HepG2 (cell line): ENCODE measurements around the gene SEMA4B. TPM values are rescaled to one million over a fixed set of nuclear protein-coding genes. Genes with fewer than 3 reads are reported as not detected.

Experiments
- GATA4 ChIP-seq: sonication (generic); IDR thresholded peaks from 2 replicates; pipeline ENCODE4 v1.6.1; 2016; ENCODE audit warnings: antibody characterized with exemption, low read depth, borderline replicate concordance
- HNRNPL ChIP-seq: fragments of 200-400 bp; formaldehyde crosslinking; IDR thresholded peaks from 2 replicates; pipeline ENCODE4 v1.6.1; 2017; ENCODE audit warnings: mild to moderate bottlenecking, low read depth, low read length
- HNRNPLL ChIP-seq: fragments of 200-400 bp; formaldehyde crosslinking; IDR thresholded peaks from 2 replicates; pipeline ENCODE4 v1.6.1; 2017; ENCODE audit warnings: mild to moderate bottlenecking, low read depth, low read length; ENCODE audit not compliant: poor library complexity, severe bottlenecking
- MTF2 ChIP-seq: sonication (generic); formaldehyde crosslinking; IDR thresholded peaks from 2 replicates; pipeline ENCODE4 v1.5.0; 2020; ENCODE audit warnings: missing genetic modification reagents, borderline replicate concordance
- NCOA5 ChIP-seq: sonication (generic); formaldehyde crosslinking; IDR thresholded peaks from 2 replicates; pipeline ENCODE4 v1.4.0; 2020; ENCODE audit warnings: missing genetic modification reagents
- NCOR1 ChIP-seq: fragments of 200-600 bp; sonication (generic); IDR thresholded peaks from 2 replicates; pipeline ENCODE4 v1.7.0; 2017; ENCODE audit warnings: antibody characterized with exemption, low read length, borderline replicate concordance
- NR2F6 ChIP-seq, 2 experiments: IDR thresholded peaks; 2 replicates each; pipeline ENCODE4 v1.6.1; 2016; ENCODE audit warnings: antibody characterized with exemption in 1 of 2, mild to moderate bottlenecking in 1 of 2
- SALL1 ChIP-seq: sonication (generic); formaldehyde crosslinking; IDR thresholded peaks from 2 replicates; pipeline ENCODE4 v1.8.0; 2022; ENCODE audit warnings: mild to moderate bottlenecking, missing genetic modification reagents
- SNAPC2 ChIP-seq: sonication (generic); formaldehyde crosslinking; IDR thresholded peaks from 2 replicates; pipeline ENCODE4 v1.8.1; 2022; ENCODE audit warnings: mild to moderate bottlenecking, missing genetic modification reagents
- SYNCRIP ChIP-seq: fragments of 200-400 bp; formaldehyde crosslinking; IDR thresholded peaks from 2 replicates; pipeline ENCODE4 v1.6.1; 2018; ENCODE audit warnings: mild to moderate bottlenecking, low read depth, low read length; ENCODE audit not compliant: insufficient read depth
- TRIM24 ChIP-seq: sonication (generic); formaldehyde crosslinking; IDR thresholded peaks from 2 replicates; pipeline ENCODE4 v1.8.0; 2022; ENCODE audit warnings: mild to moderate bottlenecking, missing genetic modification reagents
- U2AF1 ChIP-seq: fragments of 200-400 bp; formaldehyde crosslinking; optimal IDR thresholded peaks from 2 replicates; pipeline ENCODE3; 2017; ENCODE audit warnings: mild to moderate bottlenecking, low read depth, low read length
- ZBTB37 ChIP-seq: sonication (generic); formaldehyde crosslinking; IDR thresholded peaks from 2 replicates; pipeline ENCODE4 v1.4.0; 2020; ENCODE audit warnings: mild to moderate bottlenecking, missing genetic modification reagents
- ZBTB44 ChIP-seq: sonication (generic); formaldehyde crosslinking; IDR thresholded peaks from 2 replicates; pipeline ENCODE4 v1.4.0; 2020; ENCODE audit warnings: missing genetic modification reagents
- ZBTB46 ChIP-seq: sonication (generic); formaldehyde crosslinking; IDR thresholded peaks from 2 replicates; pipeline ENCODE4 v1.4.0; 2020; ENCODE audit warnings: mild to moderate bottlenecking, missing genetic modification reagents, borderline replicate concordance
- ZBTB7A ChIP-seq: sonication (generic); formaldehyde crosslinking; IDR thresholded peaks from 2 replicates; pipeline ENCODE4 v1.8.0; 2022; ENCODE audit warnings: mild to moderate bottlenecking, missing genetic modification reagents
- ZFP36L1 ChIP-seq: sonication (generic); formaldehyde crosslinking; IDR thresholded peaks from 2 replicates; pipeline ENCODE4 v1.8.0; 2022; ENCODE audit warnings: mild to moderate bottlenecking, missing genetic modification reagents, moderate library complexity
- ZNF143 ChIP-seq: sonication (generic); formaldehyde crosslinking; IDR thresholded peaks from 2 replicates; pipeline ENCODE4 v1.4.0; 2020; ENCODE audit warnings: missing genetic modification reagents
- ZNF672 ChIP-seq: sonication (generic); formaldehyde crosslinking; IDR thresholded peaks from 2 replicates; pipeline ENCODE4 v1.8.1; 2022; ENCODE audit warnings: missing genetic modification reagents
- ZSCAN30 ChIP-seq: sonication (generic); formaldehyde crosslinking; IDR thresholded peaks from 2 replicates; pipeline ENCODE4 v1.5.0; 2020; ENCODE audit warnings: mild to moderate bottlenecking, missing genetic modification reagents
- polyA plus RNA-seq, 8 experiments: library from polyadenylated mRNA; depleted of rRNA in 3 of 8; stranded (reverse) in 7 of 8; unstranded in 1 of 8; fragments of >200 nt; fragmentation: Illumina TruSeq in 4 of 8; extraction: Trizol in 4 of 8; gene quantifications; 2 replicates each; pipeline versions ENCODE4 v1.2.1 to v1.2.3, GENCODE V29; 2011 to 2016; ENCODE audit warnings: low read depth in 4 of 8, missing spikeins in 1 of 8, mixed read lengths in 1 of 8; ENCODE audit not compliant: insufficient read depth in 1 of 8
- total RNA-seq, 5 experiments: library from RNA; depleted of rRNA; stranded (reverse); fragments of >200 nt; fragmentation: Illumina TruSeq; extraction: Trizol; gene quantifications; 2 replicates each; pipeline ENCODE4 v1.2.3, GENCODE V29; 2016; ENCODE audit warnings: low read depth in 1 of 5
- TF ChIP-seq, protein P1 (sequence below): IDR thresholded peaks from 2 replicates; pipeline ENCODE4 v1.6.1; 2016

The SEMA4B gene
- total and polyA plus RNA-seq, 2 of the 13 experiments (the other 11 are each of a cell fraction or from before 2014, with no cell fraction given), result 2.1 to 17.0 TPM

DNA sequence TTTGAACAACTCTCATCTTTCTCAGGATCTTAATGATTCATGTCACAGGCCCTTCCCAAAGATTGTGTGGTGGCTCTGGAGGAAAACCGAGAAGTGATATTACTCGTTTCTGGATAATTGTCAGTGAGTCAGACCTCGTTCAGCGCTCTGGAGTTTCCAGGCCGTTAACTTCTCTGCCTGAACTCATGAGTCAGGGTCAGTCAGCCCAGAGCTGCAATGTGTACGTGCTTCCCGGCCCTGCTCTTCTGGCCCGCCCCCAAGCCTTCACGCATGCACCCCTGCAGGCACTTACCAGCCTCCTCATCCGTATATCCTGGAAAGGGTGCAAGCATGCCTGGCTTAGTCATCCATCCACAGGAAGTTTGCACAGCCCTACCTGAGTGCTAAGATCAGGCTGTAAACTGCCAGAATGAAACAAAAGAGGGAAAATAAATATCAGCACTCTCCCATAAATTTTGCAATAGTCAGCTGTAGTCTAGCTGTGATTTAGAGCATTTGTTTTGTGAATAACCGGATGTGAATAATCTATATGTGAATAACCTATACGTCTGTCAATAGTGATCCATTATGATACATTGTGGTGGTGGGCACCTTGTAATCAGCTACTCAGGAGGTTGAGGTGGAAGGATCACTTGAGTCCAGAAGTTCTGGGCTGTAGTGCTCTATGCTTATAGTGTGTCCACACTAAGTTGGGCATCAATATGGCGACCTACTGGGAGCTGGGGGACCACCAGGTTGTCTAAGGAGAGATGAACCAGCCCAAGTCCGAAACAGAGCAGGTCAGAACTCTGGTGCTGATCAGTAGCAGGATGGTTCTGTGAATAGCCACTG lies 35.3 kb upstream of the SEMA4B start (continued):
- no peak for TF ChIP-seq ZBTB37 (CRISPR knock-in tag)
- no peak for TF ChIP-seq ZSCAN30 (CRISPR knock-in tag)
- TF ChIP-seq, protein P1, sequence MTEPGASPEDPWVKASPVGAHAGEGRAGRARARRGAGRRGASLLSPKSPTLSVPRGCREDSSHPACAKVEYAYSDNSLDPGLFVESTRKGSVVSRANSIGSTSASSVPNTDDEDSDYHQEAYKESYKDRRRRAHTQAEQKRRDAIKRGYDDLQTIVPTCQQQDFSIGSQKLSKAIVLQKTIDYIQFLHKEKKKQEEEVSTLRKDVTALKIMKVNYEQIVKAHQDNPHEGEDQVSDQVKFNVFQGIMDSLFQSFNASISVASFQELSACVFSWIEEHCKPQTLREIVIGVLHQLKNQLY, result peak; percentile 81
- TF ChIP-seq NCOA5, result no peak
- no peak for TF ChIP-seq ZBTB44
- no peak for TF ChIP-seq ZBTB7A (CRISPR knock-in tag)
- TF ChIP-seq TRIM24 (CRISPR knock-in tag), result no peak
- TF ChIP-seq NR2F6 (IDR thresholded peaks at IDR 0.05), result peak; percentile 58
- peak; percentile 82 for TF ChIP-seq NR2F6 (CRISPR knock-in tag; IDR thresholded peaks at IDR 0.05)
- no peak for TF ChIP-seq HNRNPL
- no peak for TF ChIP-seq SYNCRIP
- no peak; the same call in 1 of the 2 replicates for TF ChIP-seq ZNF143 (CRISPR knock-in tag)
- TF ChIP-seq ZNF672 (CRISPR knock-in tag), result no peak
- TF ChIP-seq ZBTB46 (CRISPR knock-in tag), result no peak
- TF ChIP-seq ZFP36L1 (CRISPR knock-in tag), result peak; percentile 51; the same call in 1 of the 2 replicates
- no peak for TF ChIP-seq MTF2
- no peak for TF ChIP-seq U2AF1
- peak; percentile 68; the same call in 1 of the 2 replicates for TF ChIP-seq GATA4
- no peak for TF ChIP-seq HNRNPLL
- TF ChIP-seq SALL1, result peak; percentile 97
- TF ChIP-seq SNAPC2, result no peak
- no peak for TF ChIP-seq NCOR1
